ENCODE data around the gene URAD. TPM values are rescaled to one million over a fixed set of nuclear protein-coding genes. Genes with fewer than 3 reads are reported as not detected.

URAD gene
- total and polyA plus RNA-seq, 9 donors, result 0.53 to 1.5 TPM; not detected in 7

DNA sequence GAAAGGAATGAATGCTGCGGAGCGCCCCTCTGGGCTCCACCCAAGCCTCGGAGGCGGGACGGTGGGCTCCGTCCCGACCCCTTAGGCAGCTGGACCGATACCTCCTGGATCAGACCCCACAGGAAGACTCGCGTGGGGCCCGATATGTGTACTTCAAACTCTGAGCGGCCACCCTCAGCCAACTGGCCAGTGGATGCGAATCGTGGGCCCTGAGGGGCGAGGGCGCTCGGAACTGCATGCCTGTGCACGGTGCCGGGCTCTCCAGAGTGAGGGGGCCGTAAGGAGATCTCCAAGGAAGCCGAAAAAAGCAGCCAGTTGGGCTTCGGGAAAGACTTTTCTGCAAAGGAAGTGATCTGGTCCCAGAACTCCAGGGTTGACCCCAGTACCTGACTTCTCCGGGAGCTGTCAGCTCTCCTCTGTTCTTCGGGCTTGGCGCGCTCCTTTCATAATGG lies 60.1 kb downstream of the URAD start:
- Histone ChIP-seq H3K27me3 (ENCODE audit: control insufficient read depth, insufficient read depth, low read length) (peaks cover 86% of the 10 kb centered on the region), H3K4me3 (ENCODE audit: low read length) (no peak overlapping the region), H3K36me3 (ENCODE audit: control insufficient read depth, insufficient read depth, low read length) (no peaks in the 10 kb centered on the region), H3K27ac (ENCODE audit: low read length) (no peak overlapping the region), H3K4me1 (ENCODE audit: control insufficient read depth, insufficient read depth, low read length) (no peaks in the 10 kb centered on the region), H3K9me3 (replicated peaks; ENCODE audit: control insufficient read depth, low read depth, low read length) (no peaks in the 10 kb centered on the region)
- DNase-seq, result no peak
- under 1% methylated on average over 23 of the region's 26 CpGs for WGBS (ENCODE audit: insufficient coverage)

Other genes with a start within 250 kb of the URAD start
- gene GSX1, start 196.2 kb downstream of the URAD start, total RNA-seq, result not detected
- not detected for gene GSX1, start 196.2 kb downstream of the URAD start, polyA plus RNA-seq (ENCODE audit: insufficient read depth in 1 of 8, insufficient read length in 8 of 8, low replicate concordance in 1 of 8)
- gene PDX1, start 68.7 kb downstream of the URAD start, total RNA-seq, result not detected
- 1 to 10 TPM in 1 of 8 donors, under 1 TPM in 1, not detected in 6; 0.32 to 1.1 TPM for gene PDX1, start 68.7 kb downstream of the URAD start, polyA plus RNA-seq (ENCODE audit: insufficient read depth in 1 of 8, insufficient read length in 8 of 8, low replicate concordance in 1 of 8)
- gene CDX2, start 19.4 kb downstream of the URAD start, total RNA-seq, result not detected
- gene CDX2, start 19.4 kb downstream of the URAD start, polyA plus RNA-seq (ENCODE audit: insufficient read depth in 1 of 8, insufficient read length in 8 of 8, low replicate concordance in 1 of 8), result 1 to 10 TPM in 1 of 8 donors, under 1 TPM in 1, not detected in 6; 0.98 to 5.3 TPM
- 0.18 TPM for gene FLT3, start 111.9 kb upstream of the URAD start, total RNA-seq
- gene FLT3, start 111.9 kb upstream of the URAD start, polyA plus RNA-seq (ENCODE audit: insufficient read depth in 1 of 8, insufficient read length in 8 of 8, low replicate concordance in 1 of 8), result under 1 TPM; 0.08 to 0.32 (median 0.15) TPM
- 16.5 TPM for gene PAN3, start 149.9 kb upstream of the URAD start, total RNA-seq
- gene PAN3, start 149.9 kb upstream of the URAD start, polyA plus RNA-seq (ENCODE audit: insufficient read depth in 1 of 8, insufficient read length in 8 of 8, low replicate concordance in 1 of 8), result 10 to 100 TPM; 17.3 to 24.0 (median 19.0) TPM